Measurements from ENCODE around the gene SYK.

Gene SYK

DNA sequence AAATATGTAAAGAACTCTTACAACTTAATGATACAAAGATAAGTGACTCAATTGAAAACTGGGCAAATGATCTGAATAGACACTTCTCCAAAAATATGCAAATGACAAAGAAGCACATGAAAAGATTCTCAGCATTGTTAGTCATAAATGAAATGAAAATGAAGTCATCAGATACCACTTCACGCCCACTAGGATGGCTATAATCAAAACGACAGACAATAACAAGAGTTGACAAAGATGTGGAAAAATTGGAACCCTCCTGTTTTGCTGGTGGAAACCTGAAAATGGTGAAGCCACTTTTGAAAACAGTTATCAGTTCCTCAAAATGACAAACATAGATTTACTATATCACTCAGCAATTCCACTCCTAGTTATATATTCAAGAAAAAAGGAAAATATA is 7.9 kb upstream of the SYK start (continued):
- TF ChIP-seq SCRT1 (tag by site-specific recombination; IDR thresholded peaks at IDR 0.05; ENCODE audit: borderline replicate concordance) (no peak), ZNF48 (tag by site-specific recombination; IDR thresholded peaks at IDR 0.05) (no peak), SP3 (tag by site-specific recombination; IDR thresholded peaks at IDR 0.05) (no peak)
- TF ChIP-seq, protein P1, sequence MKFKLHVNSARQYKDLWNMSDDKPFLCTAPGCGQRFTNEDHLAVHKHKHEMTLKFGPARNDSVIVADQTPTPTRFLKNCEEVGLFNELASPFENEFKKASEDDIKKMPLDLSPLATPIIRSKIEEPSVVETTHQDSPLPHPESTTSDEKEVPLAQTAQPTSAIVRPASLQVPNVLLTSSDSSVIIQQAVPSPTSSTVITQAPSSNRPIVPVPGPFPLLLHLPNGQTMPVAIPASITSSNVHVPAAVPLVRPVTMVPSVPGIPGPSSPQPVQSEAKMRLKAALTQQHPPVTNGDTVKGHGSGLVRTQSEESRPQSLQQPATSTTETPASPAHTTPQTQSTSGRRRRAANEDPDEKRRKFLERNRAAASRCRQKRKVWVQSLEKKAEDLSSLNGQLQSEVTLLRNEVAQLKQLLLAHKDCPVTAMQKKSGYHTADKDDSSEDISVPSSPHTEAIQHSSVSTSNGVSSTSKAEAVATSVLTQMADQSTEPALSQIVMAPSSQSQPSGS (tag by site-specific recombination; IDR thresholded peaks at IDR 0.05; ENCODE audit: low read depth): no peak

DNA sequence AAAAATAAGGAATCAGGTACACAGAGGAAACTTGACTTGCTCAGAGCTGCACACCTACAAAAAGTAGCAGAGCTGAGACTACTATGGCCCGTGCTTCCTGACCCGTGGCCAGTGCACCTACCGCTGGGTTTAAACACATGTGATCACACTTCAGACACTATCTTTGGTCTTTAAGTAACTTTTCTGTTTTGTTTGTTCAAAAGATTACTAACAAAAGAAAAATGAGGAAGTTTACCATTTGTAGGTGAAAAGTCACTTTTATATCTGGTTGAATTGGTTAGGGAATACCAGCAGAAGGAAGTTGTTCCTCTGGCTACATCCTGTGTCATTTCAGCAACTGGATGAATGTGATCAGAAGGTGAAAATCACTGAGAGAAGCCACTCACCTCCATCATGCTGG is 6.5 kb upstream of the SYK start:
- Histone ChIP-seq H3K4me1 (ENCODE audit: control insufficient read depth, insufficient read depth, low read length) (no peaks in the 10 kb centered on the region), H3K9me3 (ENCODE audit: control insufficient read depth, insufficient read depth, low read depth, low read length) (no peaks in the 10 kb centered on the region), H3K4me3 (ENCODE audit: low read depth, low read length) (no peak overlapping the region), H3K27ac (ENCODE audit: extremely low read depth, low read depth, low read length) (no peak overlapping the region), H3K36me3 (ENCODE audit: control insufficient read depth in 2 of 2, insufficient read depth in 1 of 2, low read length in 2 of 2) (no peaks in the 10 kb centered on the region)
- no peak for TF ChIP-seq KLF10 (tag by site-specific recombination; IDR thresholded peaks at IDR 0.05)
- TF ChIP-seq ZNF132 (tag by site-specific recombination; IDR thresholded peaks at IDR 0.05; ENCODE audit: borderline replicate concordance): no peak
- TF ChIP-seq, protein P2, sequence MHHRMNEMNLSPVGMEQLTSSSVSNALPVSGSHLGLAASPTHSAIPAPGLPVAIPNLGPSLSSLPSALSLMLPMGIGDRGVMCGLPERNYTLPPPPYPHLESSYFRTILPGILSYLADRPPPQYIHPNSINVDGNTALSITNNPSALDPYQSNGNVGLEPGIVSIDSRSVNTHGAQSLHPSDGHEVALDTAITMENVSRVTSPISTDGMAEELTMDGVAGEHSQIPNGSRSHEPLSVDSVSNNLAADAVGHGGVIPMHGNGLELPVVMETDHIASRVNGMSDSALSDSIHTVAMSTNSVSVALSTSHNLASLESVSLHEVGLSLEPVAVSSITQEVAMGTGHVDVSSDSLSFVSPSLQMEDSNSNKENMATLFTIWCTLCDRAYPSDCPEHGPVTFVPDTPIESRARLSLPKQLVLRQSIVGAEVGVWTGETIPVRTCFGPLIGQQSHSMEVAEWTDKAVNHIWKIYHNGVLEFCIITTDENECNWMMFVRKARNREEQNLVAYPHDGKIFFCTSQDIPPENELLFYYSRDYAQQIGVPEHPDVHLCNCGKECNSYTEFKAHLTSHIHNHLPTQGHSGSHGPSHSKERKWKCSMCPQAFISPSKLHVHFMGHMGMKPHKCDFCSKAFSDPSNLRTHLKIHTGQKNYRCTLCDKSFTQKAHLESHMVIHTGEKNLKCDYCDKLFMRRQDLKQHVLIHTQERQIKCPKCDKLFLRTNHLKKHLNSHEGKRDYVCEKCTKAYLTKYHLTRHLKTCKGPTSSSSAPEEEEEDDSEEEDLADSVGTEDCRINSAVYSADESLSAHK (tag by site-specific recombination; IDR thresholded peaks at IDR 0.05): no peak
- POLR2A ChIA-PET: no interaction called here
- CTCF ChIA-PET: interaction anchor here (0.7 to 1.0 kb wide), 2 partner anchors 76 to 652 kb away, joined by 3 read pairs; no protein-coding TSS in a partner anchor

DNA sequence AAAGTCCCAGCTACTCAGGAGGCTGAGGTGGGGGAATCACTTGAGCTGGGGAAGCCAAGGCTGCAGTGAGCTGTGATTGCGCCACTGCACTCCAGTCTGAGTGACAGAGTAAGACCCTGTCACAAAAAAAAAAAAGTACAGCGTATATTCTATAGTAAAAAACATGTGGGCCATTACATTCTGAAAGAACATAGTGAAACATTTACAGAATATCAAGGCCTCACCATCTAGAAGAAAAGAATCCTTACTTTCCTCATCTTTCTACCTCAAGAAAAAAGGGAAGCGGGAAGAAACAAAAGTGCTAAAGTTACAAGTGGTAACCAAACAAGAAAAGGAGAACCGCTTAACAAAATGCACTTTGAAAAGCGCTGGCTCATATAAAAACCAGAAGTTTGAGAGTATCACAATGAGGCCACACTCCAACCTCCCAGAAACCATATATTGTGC is 5.7 kb upstream of the SYK start:
- TF ChIP-seq, protein P2 (tag by site-specific recombination; IDR thresholded peaks at IDR 0.05): no peak
- no peak for TF ChIP-seq ZNF366 (tag by site-specific recombination; conservative IDR thresholded peaks at IDR 0.05)
- no peak for TF ChIP-seq ZNF133 (tag by site-specific recombination; IDR thresholded peaks at IDR 0.05)
- no peak for TF ChIP-seq ZNF658 (tag by site-specific recombination; IDR thresholded peaks at IDR 0.05)
- TF ChIP-seq, protein P3, sequence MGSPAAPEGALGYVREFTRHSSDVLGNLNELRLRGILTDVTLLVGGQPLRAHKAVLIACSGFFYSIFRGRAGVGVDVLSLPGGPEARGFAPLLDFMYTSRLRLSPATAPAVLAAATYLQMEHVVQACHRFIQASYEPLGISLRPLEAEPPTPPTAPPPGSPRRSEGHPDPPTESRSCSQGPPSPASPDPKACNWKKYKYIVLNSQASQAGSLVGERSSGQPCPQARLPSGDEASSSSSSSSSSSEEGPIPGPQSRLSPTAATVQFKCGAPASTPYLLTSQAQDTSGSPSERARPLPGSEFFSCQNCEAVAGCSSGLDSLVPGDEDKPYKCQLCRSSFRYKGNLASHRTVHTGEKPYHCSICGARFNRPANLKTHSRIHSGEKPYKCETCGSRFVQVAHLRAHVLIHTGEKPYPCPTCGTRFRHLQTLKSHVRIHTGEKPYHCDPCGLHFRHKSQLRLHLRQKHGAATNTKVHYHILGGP (tag by site-specific recombination; IDR thresholded peaks at IDR 0.05): no peak
- TF ChIP-seq, protein P4, sequence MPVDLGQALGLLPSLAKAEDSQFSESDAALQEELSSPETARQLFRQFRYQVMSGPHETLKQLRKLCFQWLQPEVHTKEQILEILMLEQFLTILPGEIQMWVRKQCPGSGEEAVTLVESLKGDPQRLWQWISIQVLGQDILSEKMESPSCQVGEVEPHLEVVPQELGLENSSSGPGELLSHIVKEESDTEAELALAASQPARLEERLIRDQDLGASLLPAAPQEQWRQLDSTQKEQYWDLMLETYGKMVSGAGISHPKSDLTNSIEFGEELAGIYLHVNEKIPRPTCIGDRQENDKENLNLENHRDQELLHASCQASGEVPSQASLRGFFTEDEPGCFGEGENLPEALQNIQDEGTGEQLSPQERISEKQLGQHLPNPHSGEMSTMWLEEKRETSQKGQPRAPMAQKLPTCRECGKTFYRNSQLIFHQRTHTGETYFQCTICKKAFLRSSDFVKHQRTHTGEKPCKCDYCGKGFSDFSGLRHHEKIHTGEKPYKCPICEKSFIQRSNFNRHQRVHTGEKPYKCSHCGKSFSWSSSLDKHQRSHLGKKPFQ (tag by site-specific recombination; IDR thresholded peaks at IDR 0.05): no peak
- no peak for TF ChIP-seq ZNF544 (tag by site-specific recombination; IDR thresholded peaks at IDR 0.05)
- TF ChIP-seq ZNF501 (tag by site-specific recombination; IDR thresholded peaks at IDR 0.05): no peak
- no peak for TF ChIP-seq ZNF670 (tag by site-specific recombination; IDR thresholded peaks at IDR 0.05; ENCODE audit: low read depth)
- TF ChIP-seq OVOL3 (tag by site-specific recombination; IDR thresholded peaks at IDR 0.05): no peak
- no peak for TF ChIP-seq SCRT1 (tag by site-specific recombination; IDR thresholded peaks at IDR 0.05; ENCODE audit: borderline replicate concordance)
- no peak for TF ChIP-seq ZNF146 (tag by site-specific recombination; IDR thresholded peaks at IDR 0.05)
- TF ChIP-seq ZNF596 (tag by site-specific recombination; IDR thresholded peaks at IDR 0.05): no peak
- Histone ChIP-seq H3K4me1 (ENCODE audit: control insufficient read depth, insufficient read depth, low read length) (peaks cover 4% of the 10 kb centered on the region; the same call in 1 of the 2 replicates), H3K27ac (ENCODE audit: extremely low read depth, low read depth, low read length) (no peak overlapping the region), H3K4me3 (ENCODE audit: low read depth, low read length) (no peak overlapping the region), H3K9me3 (ENCODE audit: control insufficient read depth, insufficient read depth, low read depth, low read length) (no peaks in the 10 kb centered on the region), H3K36me3 (ENCODE audit: control insufficient read depth in 2 of 2, insufficient read depth in 1 of 2, low read length in 2 of 2) (no peaks in the 10 kb centered on the region)
- ChIA-PET POLR2A (no interaction called here), CTCF (interaction anchor here (0.6 kb wide), 1 partner anchor 40 kb away, joined by 3 read pairs; no protein-coding TSS in a partner anchor)

Measured in HEK293 (cell line).